ENCODE data around the gene VMAC. TPM values are rescaled to one million over a fixed set of nuclear protein-coding genes. Genes with fewer than 3 reads are reported as not detected.
A peak's percentile ranks its signal among the peaks of the same experiment; 100 is the strongest.

The VMAC gene
- total and polyA plus RNA-seq, 2 experiments from 2014 or later = 2.1 to 4.4 TPM

DNA sequence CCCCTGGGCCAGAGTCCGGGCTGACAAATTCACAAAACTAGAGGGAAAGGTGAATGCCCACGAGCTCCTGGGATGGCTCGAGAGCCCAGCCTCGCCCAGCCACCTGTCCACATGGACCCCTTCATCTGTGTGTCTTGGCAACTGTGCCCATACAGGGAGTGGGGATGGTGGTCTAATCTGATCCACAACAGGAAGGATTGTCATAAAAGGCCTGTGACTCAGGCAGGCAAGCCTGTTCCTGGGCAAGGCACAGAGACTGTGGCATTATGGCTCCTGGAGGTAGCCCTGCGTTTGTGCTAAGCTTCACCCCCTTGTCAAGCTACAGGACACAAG lies 29.4 kb downstream of the VMAC start:
- TF ChIP-seq EZH2phosphoT487 (IDR thresholded peaks at IDR 0.05; ENCODE audit: insufficient read depth, low read depth) = no peak
- TF ChIP-seq EZH2 (IDR thresholded peaks at IDR 0.05; ENCODE audit: insufficient read depth, poor library complexity, severe bottlenecking) = no peak
- Histone ChIP-seq H3K79me2 (ENCODE audit: insufficient read depth) (peaks cover 49% of the 10 kb centered on the region), H3K4me1 (ENCODE audit: insufficient read depth) (peaks cover 26% of the 10 kb centered on the region), H3F3A (ENCODE audit: insufficient read depth) (peaks cover 32% of the 10 kb centered on the region), H3K27ac (peak overlapping the region; percentile 93), H3K9me3 (ENCODE audit: low read depth) (no peaks in the 10 kb centered on the region), H3K27me3 (replicated peaks; ENCODE audit: insufficient read depth) (no peaks in the 10 kb centered on the region), H3K36me3 (ENCODE audit: low read depth) (peaks cover 8% of the 10 kb centered on the region; the same call in 1 of the 2 replicates), H3K4me3 (no peak overlapping the region), H2AFZ (no peak overlapping the region), H3K4me2 (ENCODE audit: unreplicated experiment) (peak overlapping the region; percentile 81), H3K9me2 (ENCODE audit: insufficient read depth) (no peaks in the 10 kb centered on the region), H4K20me1 (ENCODE audit: insufficient read depth) (no peaks in the 10 kb centered on the region), H3K9ac (peak overlapping the region; percentile 76)
- 77 to 85% methylated on average over 5 of the region's 5 CpGs for WGBS, 2 experiments (ENCODE audit: low coverage in 1 of 2, low lambda C conversion rate in 2 of 2, missing lambda C conversion rate in 2 of 2)
- peak; percentile 49 for DNase-seq
- in situ Hi-C loops (cut with MboI) = no loop called here

GRCh38 chr19:5934774-5935472 lies 30.3 kb downstream of the VMAC start:
- peak; percentile 92 for DNase-seq
- H4K20me1 ChIP-seq (ENCODE audit: insufficient read depth) = no peaks in the 10 kb centered on the region
- H3K4me2 ChIP-seq (ENCODE audit: unreplicated experiment) = peak overlapping the region; percentile 81
- TF ChIP-seq EZH2 (IDR thresholded peaks at IDR 0.05; ENCODE audit: insufficient read depth, poor library complexity, severe bottlenecking) (no peak), EZH2phosphoT487 (IDR thresholded peaks at IDR 0.05; ENCODE audit: insufficient read depth, low read depth) (no peak)
- H3K9me2 ChIP-seq (ENCODE audit: insufficient read depth) = no peaks in the 10 kb centered on the region
- H3K36me3 ChIP-seq (ENCODE audit: low read depth) = peaks cover 1% of the 10 kb centered on the region; the same call in 1 of the 2 replicates
- peaks cover 49% of the 10 kb centered on the region for H3K79me2 ChIP-seq (ENCODE audit: insufficient read depth)
- peak overlapping the region; percentile 93 for H3K27ac ChIP-seq
- H3F3A ChIP-seq (ENCODE audit: insufficient read depth) = peaks cover 32% of the 10 kb centered on the region
- no peaks in the 10 kb centered on the region for H3K9me3 ChIP-seq (ENCODE audit: low read depth)
- H3K4me3 ChIP-seq = peak overlapping the region; percentile 40
- no peak overlapping the region for H2AFZ ChIP-seq
- 7 to 10% methylated on average over 16 of the region's 16 CpGs for WGBS, 2 experiments (ENCODE audit: low coverage in 1 of 2, low lambda C conversion rate in 2 of 2, missing lambda C conversion rate in 2 of 2)
- H3K9ac ChIP-seq = peak overlapping the region; percentile 76
- H3K4me1 ChIP-seq (ENCODE audit: insufficient read depth) = peaks cover 26% of the 10 kb centered on the region
- in situ Hi-C loops (cut with MboI) = no loop called here
- H3K27me3 ChIP-seq (replicated peaks; ENCODE audit: insufficient read depth) = no peaks in the 10 kb centered on the region

DNA sequence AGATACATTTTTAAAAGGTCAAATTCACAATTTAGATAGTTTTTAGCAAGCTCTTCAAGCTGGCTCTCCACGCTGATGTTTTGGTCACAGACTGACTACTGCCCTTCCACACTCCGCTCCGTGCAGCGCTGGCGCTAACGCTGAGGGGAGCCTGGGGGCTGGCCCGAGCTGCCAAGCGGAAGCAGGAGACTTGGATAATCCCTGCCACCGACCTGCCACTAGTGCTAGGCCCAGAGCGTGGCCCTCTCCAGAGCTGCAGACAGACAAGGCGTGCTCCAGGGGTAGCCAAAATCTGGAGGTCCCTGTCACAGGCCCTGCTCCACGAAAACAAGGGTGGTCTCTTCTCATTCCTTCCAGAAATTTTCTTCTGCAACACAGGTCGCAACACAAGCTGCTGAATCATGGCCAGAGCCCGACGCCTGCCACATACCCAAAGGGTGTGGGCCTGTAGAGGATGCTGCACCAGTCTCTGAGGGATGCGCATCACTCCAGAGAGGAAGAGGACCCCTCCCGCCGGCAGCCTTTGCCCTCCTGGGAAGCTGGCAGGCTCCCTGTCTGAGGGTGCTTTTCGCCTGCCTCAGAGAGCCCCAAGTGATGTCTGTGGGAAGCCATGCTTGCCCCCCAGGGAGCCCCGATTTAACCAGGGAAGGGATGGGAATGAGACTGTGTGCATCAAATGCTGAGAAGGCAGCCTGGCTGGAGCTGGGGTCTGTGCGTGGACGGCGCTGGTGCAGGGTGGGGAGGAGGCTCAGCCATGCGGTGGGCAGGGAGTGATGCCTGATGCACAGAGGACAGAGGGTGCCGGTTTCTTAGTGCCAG lies 31.0 kb downstream of the VMAC start:
- WGBS, 2 experiments (ENCODE audit: low coverage in 1 of 2, low lambda C conversion rate in 2 of 2, missing lambda C conversion rate in 2 of 2) = 42 to 44% methylated on average over 25 of the region's 25 CpGs
- in situ Hi-C loops (cut with MboI) = no loop called here
- Histone ChIP-seq H3K36me3 (ENCODE audit: low read depth) (no peaks in the 10 kb centered on the region), H2AFZ (no peak overlapping the region), H4K20me1 (ENCODE audit: insufficient read depth) (no peaks in the 10 kb centered on the region), H3K4me1 (ENCODE audit: insufficient read depth) (peaks cover 26% of the 10 kb centered on the region), H3K9ac (peak overlapping the region; percentile 76), H3K4me2 (ENCODE audit: unreplicated experiment) (peak overlapping the region; percentile 81), H3K9me3 (ENCODE audit: low read depth) (no peaks in the 10 kb centered on the region), H3K79me2 (ENCODE audit: insufficient read depth) (peaks cover 55% of the 10 kb centered on the region), H3K4me3 (peak overlapping the region; percentile 40; the same call in 1 of the 2 replicates), H3K27me3 (replicated peaks; ENCODE audit: insufficient read depth) (no peaks in the 10 kb centered on the region), H3K9me2 (ENCODE audit: insufficient read depth) (no peaks in the 10 kb centered on the region), H3F3A (ENCODE audit: insufficient read depth) (peaks cover 32% of the 10 kb centered on the region), H3K27ac (peak overlapping the region; percentile 93)
- no peak for TF ChIP-seq EZH2 (IDR thresholded peaks at IDR 0.05; ENCODE audit: insufficient read depth, poor library complexity, severe bottlenecking)
- TF ChIP-seq EZH2phosphoT487 (IDR thresholded peaks at IDR 0.05; ENCODE audit: insufficient read depth, low read depth) = no peak
- peak; percentile 69 for DNase-seq

DNA sequence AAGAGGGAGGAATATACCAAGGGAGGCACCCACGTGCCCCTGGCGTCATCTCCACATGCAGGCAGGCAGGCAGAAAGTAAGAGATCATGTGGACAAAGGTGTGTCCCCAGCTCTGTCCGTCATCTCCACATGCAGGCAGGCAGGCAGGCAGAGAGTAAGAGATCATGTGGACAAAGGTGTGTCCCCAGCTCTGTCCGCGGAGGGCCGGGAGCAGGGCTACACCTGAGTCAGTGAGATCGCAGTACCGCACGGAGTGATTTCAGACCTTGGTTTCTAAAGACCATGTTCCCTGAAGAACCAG lies 31.6 kb downstream of the VMAC start:
- peak overlapping the region; percentile 76 for H3K9ac ChIP-seq
- WGBS, 2 experiments (ENCODE audit: low coverage in 1 of 2, low lambda C conversion rate in 2 of 2, missing lambda C conversion rate in 2 of 2) = 93 to 98% methylated on average over 9 of the region's 9 CpGs
- no peak overlapping the region for H2AFZ ChIP-seq

More for the DNA sequence above, 31.6 kb downstream of the VMAC start:
- TF ChIP-seq EZH2 (IDR thresholded peaks at IDR 0.05; ENCODE audit: insufficient read depth, poor library complexity, severe bottlenecking) = no peak
- no peak for TF ChIP-seq EZH2phosphoT487 (IDR thresholded peaks at IDR 0.05; ENCODE audit: insufficient read depth, low read depth)
- Histone ChIP-seq H3K4me3 (no peak overlapping the region), H3K4me2 (ENCODE audit: unreplicated experiment) (no peak overlapping the region), H4K20me1 (ENCODE audit: insufficient read depth) (no peaks in the 10 kb centered on the region), H3K36me3 (ENCODE audit: low read depth) (no peaks in the 10 kb centered on the region), H3K4me1 (ENCODE audit: insufficient read depth) (peaks cover 26% of the 10 kb centered on the region), H3K9me2 (ENCODE audit: insufficient read depth) (no peaks in the 10 kb centered on the region), H3K27ac (peak overlapping the region; percentile 93), H3F3A (ENCODE audit: insufficient read depth) (peaks cover 32% of the 10 kb centered on the region), H3K27me3 (replicated peaks; ENCODE audit: insufficient read depth) (no peaks in the 10 kb centered on the region), H3K79me2 (ENCODE audit: insufficient read depth) (peaks cover 61% of the 10 kb centered on the region), H3K9me3 (ENCODE audit: low read depth) (no peaks in the 10 kb centered on the region)
- in situ Hi-C loops (cut with MboI) = no loop called here
- no peak for DNase-seq

Data from GM23248 (cell line).